Smooth muscle cell (in vitro differentiated cells): ENCODE results near the gene SLC10A4. TPM values are rescaled to one million over a fixed set of nuclear protein-coding genes. Genes with fewer than 3 reads are reported as not detected.

Source experiments
- DNase-seq: peaks from one replicate; lab custom pipeline; 2025; ENCODE audit not compliant: unreplicated experiment; lab: John Stamatoyannopoulos, UW
- H2AFZ ChIP-seq: fragments of 200-600 bp; sonication (generic); 2 replicates; pipeline ENCODE4 v1.6.0; 2016; ENCODE audit warnings: antibody characterized with exemption, low read depth, mild to moderate bottlenecking
- H3F3A ChIP-seq: fragments of 200-600 bp; sonication (generic); 2 replicates; pipeline ENCODE4 v1.6.0; 2017; ENCODE audit warnings: antibody characterized with exemption, low read depth
- H3K27ac ChIP-seq: fragments of 200-600 bp; sonication (generic); 2 replicates; pipeline ENCODE4 v1.5.1; 2016; ENCODE audit warnings: low read depth, mild to moderate bottlenecking
- H3K27me3 ChIP-seq: fragments of 200-600 bp; sonication (generic); 2 replicates; pipeline ENCODE4 v1.6.1; 2016; ENCODE audit warnings: low read depth, mild to moderate bottlenecking
- H3K36me3 ChIP-seq: fragments of 200-600 bp; sonication (generic); 2 replicates; pipeline ENCODE4 v1.5.1; 2016; ENCODE audit warnings: low read depth
- H3K4me1 ChIP-seq: fragments of 200-600 bp; sonication (generic); 2 replicates; pipeline ENCODE4 v1.5.1; 2016; ENCODE audit warnings: low read depth
- H3K4me2 ChIP-seq: fragments of 200-600 bp; sonication (generic); 2 replicates; pipeline ENCODE4 v1.6.0; 2016; ENCODE audit warnings: mild to moderate bottlenecking
- H3K4me3 ChIP-seq: fragments of 200-600 bp; sonication (generic); 2 replicates; pipeline ENCODE4 v1.5.1; 2016; ENCODE audit warnings: mild to moderate bottlenecking
- H3K79me2 ChIP-seq: fragments of 200-600 bp; sonication (generic); 2 replicates; pipeline ENCODE4 v1.6.0; 2016; ENCODE audit warnings: low read depth, mild to moderate bottlenecking
- H3K9ac ChIP-seq: fragments of 200-600 bp; sonication (generic); 2 replicates; pipeline ENCODE4 v1.6.0; 2016; ENCODE audit warnings: low read depth
- H3K9me3 ChIP-seq: fragments of 200-600 bp; sonication (generic); replicated peaks from 2 replicates; pipeline ENCODE4 v1.5.1; 2016; ENCODE audit warnings: low read depth
- H4K20me1 ChIP-seq: fragments of 200-600 bp; sonication (generic); 2 replicates; pipeline ENCODE4 v1.6.0; 2016; ENCODE audit warnings: low read depth
- CTCF ChIP-seq: fragments of 200-600 bp; sonication (generic); IDR thresholded peaks from 2 replicates; pipeline ENCODE4 v1.5.1; 2017; ENCODE audit warnings: borderline replicate concordance, mild to moderate bottlenecking, antibody characterized with exemption; ENCODE audit not compliant: insufficient read depth, poor library complexity, severe bottlenecking
- WGBS: methylation state at CpG from one replicate; pipeline ENCODE4 v1.1.7; 2016; ENCODE audit warnings: low lambda C conversion rate; 5-methylcytosine and 5-hydroxymethylcytosine counted together
- polyA plus RNA-seq: library from polyadenylated mRNA; unstranded; fragments of >200 nt; fragmentation: Nextera tagmentation; extraction: Ambion mirVana; gene quantifications from 2 replicates; pipeline ENCODE4 v1.2.1, GENCODE V29; 2016
- total RNA-seq: library from RNA; depleted of rRNA; stranded (reverse); fragments of >200 nt; gene quantifications from 2 replicates; pipeline ENCODE4 v1.2.3, GENCODE V29; 2014

SLC10A4 gene
- total and polyA plus RNA-seq, 2 experiments from 2014 or later: 0.08 TPM; not detected in 1

- H2AFZ ChIP-seq: no peak overlapping the region
- no peaks in the 10 kb centered on the region for H3F3A ChIP-seq
- no peak overlapping the region for H3K4me2 ChIP-seq
- no peak for TF ChIP-seq CTCF
- H3K27me3 ChIP-seq: peaks cover 21% of the 10 kb centered on the region
- H3K4me1 ChIP-seq: no peaks in the 10 kb centered on the region
- H3K36me3 ChIP-seq: no peaks in the 10 kb centered on the region
- no peaks in the 10 kb centered on the region for H3K79me2 ChIP-seq
- no peak for DNase-seq
- no peaks in the 10 kb centered on the region for H4K20me1 ChIP-seq
- no peak overlapping the region for H3K27ac ChIP-seq
- H3K9me3 ChIP-seq: no peaks in the 10 kb centered on the region
- H3K9ac ChIP-seq: no peak overlapping the region
- H3K4me3 ChIP-seq: no peak overlapping the region
- WGBS: 94% methylated on average over 6 of the region's 6 CpGs
Observed at GRCh38 chr4:48475770-48476169, 7.4 kb upstream of the SLC10A4 start.

- H3K36me3 ChIP-seq: no peaks in the 10 kb centered on the region
- no peaks in the 10 kb centered on the region for H4K20me1 ChIP-seq
- no peaks in the 10 kb centered on the region for H3K9me3 ChIP-seq
- no peak for TF ChIP-seq CTCF
- H3K27ac ChIP-seq: no peak overlapping the region
- WGBS: 90% methylated on average over 2 of the region's 2 CpGs
- H3K4me3 ChIP-seq: no peak overlapping the region
- H3K27me3 ChIP-seq: peaks cover 46% of the 10 kb centered on the region
- H3K4me2 ChIP-seq: no peak overlapping the region
- H3F3A ChIP-seq: no peaks in the 10 kb centered on the region
- H3K79me2 ChIP-seq: no peaks in the 10 kb centered on the region
- H2AFZ ChIP-seq: no peak overlapping the region
- no peak overlapping the region for H3K9ac ChIP-seq
- no peaks in the 10 kb centered on the region for H3K4me1 ChIP-seq
- DNase-seq: no peak
Observed at GRCh38 chr4:48478273-48478672, 4.9 kb upstream of the SLC10A4 start.

GRCh38 chr4:48481581-48481980, 1.6 kb upstream of the SLC10A4 start:
- DNase-seq: no peak
- peaks cover 79% of the 10 kb centered on the region for H3K27me3 ChIP-seq
- H3F3A ChIP-seq: no peaks in the 10 kb centered on the region
- H3K4me2 ChIP-seq: no peak overlapping the region
- H3K79me2 ChIP-seq: no peaks in the 10 kb centered on the region
- no peak overlapping the region for H3K9ac ChIP-seq
- H2AFZ ChIP-seq: no peak overlapping the region
- WGBS: 46% methylated on average over 1 of the region's 1 CpG
- no peaks in the 10 kb centered on the region for H4K20me1 ChIP-seq
- H3K36me3 ChIP-seq: no peaks in the 10 kb centered on the region
- no peak for TF ChIP-seq CTCF
- H3K4me3 ChIP-seq: no peak overlapping the region
- H3K27ac ChIP-seq: no peak overlapping the region
- H3K4me1 ChIP-seq: no peaks in the 10 kb centered on the region
- no peaks in the 10 kb centered on the region for H3K9me3 ChIP-seq

GRCh38 chr4:48483777-48484493, 792 bp downstream of the SLC10A4 start:
- 23% methylated on average over 58 of the region's 66 CpGs for WGBS
- H3K4me2 ChIP-seq: peak overlapping the region; percentile 84
- no peak for DNase-seq

More at GRCh38 chr4:48483777-48484493, 792 bp downstream of the SLC10A4 start:
- Histone ChIP-seq H3K79me2 (no peaks in the 10 kb centered on the region), H3F3A (no peaks in the 10 kb centered on the region), H3K4me3 (peak overlapping the region; percentile 42), H3K27me3 (peaks cover 100% of the 10 kb centered on the region), H3K27ac (no peak overlapping the region), H3K9me3 (no peaks in the 10 kb centered on the region), H3K36me3 (no peaks in the 10 kb centered on the region), H3K4me1 (no peaks in the 10 kb centered on the region), H3K9ac (no peak overlapping the region), H2AFZ (no peak overlapping the region), H4K20me1 (no peaks in the 10 kb centered on the region)
- TF ChIP-seq CTCF: no peak
